IMR-90 (cell line): Measurements from ENCODE around the gene THEMIS2. TPM values are rescaled to one million over a fixed set of nuclear protein-coding genes. Genes with fewer than 3 reads are reported as not detected.

Experiments used
- ATAC-seq: fragments of 200-7000 bp; cut with Tn5 transposase; 2 replicates; pipeline ENCODE4 v1.9.1; 2020; ENCODE audit warnings: low read depth, mild to moderate bottlenecking, moderate library complexity
- BruUV-seq: library from RNA; stranded (reverse); fragments of 400-500 nt; replicated peaks from 2 replicates; lab custom pipeline; 2021; lab: Mats Ljungman, UMichigan
- CTCF ChIA-PET: fragments of 300-600 bp; formaldehyde crosslinking; extraction: SDS; loops from one replicate; lab custom pipeline; 2021; ENCODE audit warnings: antibody characterized with exemption; lab: Yijun Ruan, JAX
- POLR2A ChIA-PET: fragments of 300-600 bp; sonication (Branson Sonifier 250); formaldehyde crosslinking; loops from one replicate; lab custom pipeline; 2022; ENCODE audit warnings: antibody characterized with exemption; ENCODE audit not compliant: unreplicated experiment; lab: Charles Lee
- DNase-seq: peaks from one replicate; pipeline ENCODE4 v3.0.0; 2013
- H2AFZ ChIP-seq: replicated peaks from 2 replicates; pipeline ENCODE3; 2013; ENCODE audit warnings: low read length, mild to moderate bottlenecking; ENCODE audit not compliant: poor library complexity
- H2AK5ac ChIP-seq: 2 replicates; pipeline ENCODE4 v1.6.1; 2013; ENCODE audit warnings: low read depth, low read length, inconsistent platforms
- H2AK9ac ChIP-seq: replicated peaks from 2 replicates; pipeline ENCODE3; 2013; ENCODE audit warnings: mild to moderate bottlenecking, low read depth, low read length, moderate library complexity; ENCODE audit not compliant: poor library complexity
- H2BK120ac ChIP-seq: 2 replicates; pipeline ENCODE4 v1.6.1; 2013; ENCODE audit warnings: low read depth, low read length, inconsistent platforms
- H2BK15ac ChIP-seq: 3 replicates; pipeline ENCODE4 v1.6.1; 2013; ENCODE audit warnings: low read depth, low read length, inconsistent platforms
- H2BK20ac ChIP-seq: 2 replicates; pipeline ENCODE4 v1.6.1; 2013; ENCODE audit warnings: low read depth, mild to moderate bottlenecking, inconsistent platforms, low read length, moderate library complexity
- H2BK5ac ChIP-seq: 2 replicates; pipeline ENCODE4 v1.6.1; 2013; ENCODE audit warnings: mild to moderate bottlenecking, low read depth, low read length, inconsistent platforms; ENCODE audit not compliant: poor library complexity, severe bottlenecking
- H3K14ac ChIP-seq: replicated peaks from 2 replicates; pipeline ENCODE4 v1.6.1; 2013; ENCODE audit warnings: low read depth, low read length, inconsistent platforms
- H3K18ac ChIP-seq: 2 replicates; pipeline ENCODE4 v1.6.1; 2013; ENCODE audit warnings: low read depth, low read length, control low read depth
- H3K23ac ChIP-seq: 2 replicates; pipeline ENCODE4 v1.6.1; 2013; ENCODE audit warnings: low read depth, low read length, inconsistent platforms
- H3K27ac ChIP-seq: 2 replicates; pipeline ENCODE4 v1.5.1; 2013; ENCODE audit warnings: mild to moderate bottlenecking, control low read depth, low read length; ENCODE audit not compliant: insufficient read depth
- H3K27me3 ChIP-seq: 2 replicates; pipeline ENCODE4 v1.6.1; 2013; ENCODE audit warnings: low read length; ENCODE audit not compliant: control insufficient read depth, insufficient read depth
- H3K36me3 ChIP-seq: 2 replicates; pipeline ENCODE4 v1.6.1; 2013; ENCODE audit warnings: low read length, mixed read lengths; ENCODE audit not compliant: control insufficient read depth, insufficient read depth
- H3K4ac ChIP-seq: 2 replicates; pipeline ENCODE4 v1.6.1; 2013; ENCODE audit warnings: low read depth, low read length, inconsistent platforms
- H3K4me1 ChIP-seq: 2 replicates; pipeline ENCODE4 v1.6.1; 2013; ENCODE audit warnings: low read length, mixed read lengths; ENCODE audit not compliant: control insufficient read depth, insufficient read depth
- H3K4me2 ChIP-seq: 2 replicates; pipeline ENCODE4 v1.6.1; 2013; ENCODE audit warnings: low read depth, mild to moderate bottlenecking, control low read depth, low read length, moderate library complexity
- H3K4me3 ChIP-seq: 2 replicates; pipeline ENCODE4 v1.5.1; 2013; ENCODE audit warnings: low read depth, mild to moderate bottlenecking, control low read depth, low read length, moderate library complexity; ENCODE audit not compliant: insufficient read depth
- H3K56ac ChIP-seq: 2 replicates; pipeline ENCODE4 v1.6.1; 2013; ENCODE audit warnings: low read length, inconsistent platforms; ENCODE audit not compliant: insufficient read depth; ENCODE audit errors: extremely low read depth
- H3K79me1 ChIP-seq, 2 experiments: 2 replicates each; pipeline ENCODE4 v1.6.1; 2013; ENCODE audit warnings: low read length in 2 of 2, inconsistent platforms in 1 of 2, low read depth in 1 of 2
- H3K9ac ChIP-seq: 2 replicates; pipeline ENCODE4 v1.6.1; 2013; ENCODE audit warnings: low read depth, low read length, control low read depth
- H3K9me1 ChIP-seq: 2 replicates; pipeline ENCODE4 v1.6.1; 2013; ENCODE audit warnings: low read length, inconsistent platforms; ENCODE audit not compliant: insufficient read depth
- H3K9me3 ChIP-seq: 2 replicates; pipeline ENCODE4 v1.6.1; 2013; ENCODE audit warnings: low read length; ENCODE audit not compliant: control insufficient read depth, insufficient read depth
- H4K20me1 ChIP-seq: 2 replicates; pipeline ENCODE4 v1.6.1; 2013; ENCODE audit warnings: low read length, inconsistent platforms; ENCODE audit not compliant: insufficient read depth
- H4K5ac ChIP-seq: 2 replicates; pipeline ENCODE4 v1.6.1; 2013; ENCODE audit warnings: mild to moderate bottlenecking, low read depth, low read length, control low read depth
- H4K8ac ChIP-seq, 2 experiments: 2 replicates each; pipeline ENCODE4 v1.6.1; 2013; ENCODE audit warnings: low read depth in 2 of 2, low read length in 2 of 2, control low read depth in 1 of 2, inconsistent platforms in 1 of 2
- H4K91ac ChIP-seq: 2 replicates; pipeline ENCODE4 v1.6.1; 2013; ENCODE audit warnings: low read depth, low read length, inconsistent platforms; ENCODE audit not compliant: insufficient read depth
- MAFK ChIP-seq: IDR thresholded peaks from 2 replicates; pipeline ENCODE4 v1.6.1; 2012; ENCODE audit warnings: low read depth, low read length, improper control_type of control experiment
- WGBS, 2 experiments: methylation state at CpG; one replicate each; pipeline versions ENCODE4 v1.1.5 to v1.1.7; 2013; ENCODE audit warnings: missing lambda C conversion rate in 2 of 2; ENCODE audit not compliant: insufficient read length in 1 of 2; ENCODE audit errors: extremely low coverage in 2 of 2; 5-methylcytosine and 5-hydroxymethylcytosine counted together
- dilution Hi-C: fragments of 300-500 bp; cut with HindIII; formaldehyde crosslinking; loops from one replicate; pipeline ENCODE4 v1.14.3; 2018; ENCODE audit warnings: low sequenced_read_pairs; ENCODE audit not compliant: unreplicated experiment
- in situ Hi-C: fragments of 300-500 bp; cut with MboI; formaldehyde crosslinking; loops from 3 replicates; pipeline ENCODE4 v1.14.3; 2019; ENCODE audit warnings: low sequenced_read_pairs, inconsistent platforms, mixed read lengths
- intact Hi-C: fragments of 100-400 bp; cut with micrococcal nuclease; formaldehyde crosslinking; loops from 2 replicates; pipeline ENCODE4 v1.10.0; 2022
- polyA plus RNA-seq, 3 experiments: library from polyadenylated mRNA; depleted of rRNA; stranded (reverse); fragments of >200 nt; gene quantifications; 2 replicates each; pipeline ENCODE4 v1.2.3, GENCODE V29; 2012; ENCODE audit warnings: low replicate concordance in 1 of 3
- total RNA-seq: library from RNA; depleted of rRNA; stranded (reverse); fragments of >200 nt; gene quantifications from 2 replicates; pipeline ENCODE4 v1.2.3, GENCODE V29; 2012

The THEMIS2 gene
- total and polyA plus RNA-seq, 2 of the 4 experiments (the other 2 are of a cell fraction): 4.5 to 5.0 TPM

GRCh38 chr1:27912429-27912828 is 40.1 kb downstream of the THEMIS2 start:
- intact Hi-C loops: no loop called here
- H2AK9ac ChIP-seq: no peak overlapping the region
- dilution Hi-C loops: no loop called here
- peaks cover 7% of the 10 kb centered on the region for H3K36me3 ChIP-seq
- H2BK120ac ChIP-seq: no peak overlapping the region
- no peak overlapping the region for H3K4me3 ChIP-seq
- H3K27ac ChIP-seq: no peak overlapping the region
- in situ Hi-C loops: no loop called here
- H3K9ac ChIP-seq: no peak overlapping the region
- no peak overlapping the region for H2BK20ac ChIP-seq
- DNase-seq (no peak), ATAC-seq (no peak)
- WGBS, 2 experiments: 71% methylated on average over 1 of the region's 1 CpG; no CpG with 5 or more reads in 1 of the 2 experiments
- H4K20me1 ChIP-seq: no peaks in the 10 kb centered on the region
- no peak overlapping the region for H2BK15ac ChIP-seq
- no peaks in the 10 kb centered on the region for H3K27me3 ChIP-seq
- no peak overlapping the region for H3K23ac ChIP-seq
- ChIA-PET POLR2A (no interaction called here), CTCF (interaction anchor here (0.6 kb wide), 1 partner anchor 31 kb away, joined by 3 read pairs; no protein-coding TSS in a partner anchor)
- no peaks in the 10 kb centered on the region for H3K4me1 ChIP-seq
- H3K9me3 ChIP-seq: peaks cover 6% of the 10 kb centered on the region
- H3K4ac ChIP-seq: no peak overlapping the region
- H3K14ac ChIP-seq: no peak overlapping the region
- no peak overlapping the region for H2AFZ ChIP-seq
- no peak overlapping the region for H3K4me2 ChIP-seq
- H2BK5ac ChIP-seq: no peak overlapping the region
- no peak overlapping the region for H3K18ac ChIP-seq
- BruUV-seq: no TSS peak
- peaks cover 11 to 26% of the 10 kb centered on the region in 2 experiments; a peak in 3 of 4 replicates for H3K79me1 ChIP-seq
- H3K9me1 ChIP-seq: no peaks in the 10 kb centered on the region
- no peak for TF ChIP-seq MAFK
- H3K56ac ChIP-seq: no peak overlapping the region
- H4K5ac ChIP-seq: no peak overlapping the region
- H4K8ac ChIP-seq: no peak overlapping the region
- H2AK5ac ChIP-seq: no peak overlapping the region
- H4K91ac ChIP-seq: no peak overlapping the region
